AG08396 (cell line): ENCODE measurements around the gene PATJ.
"Not testable (repeated sequence)": the region's sequence is repeated elsewhere in the genome, so short reads cannot be mapped to it uniquely, and the experiment has no call there.

Source experiments
- DNase-seq: peaks from one replicate; pipeline ENCODE4 v3.0.0; 2012; ENCODE audit warnings: low spot score, mixed read lengths

The PATJ gene

GRCh38 chr1:61818992-61819391 lies 76.7 kb downstream of the PATJ start:
- DNase-seq, result no peak

GRCh38 chr1:61819421-61819820 lies 77.1 kb downstream of the PATJ start:
- no peak for DNase-seq

- no peak for DNase-seq
Measured at GRCh38 chr1:61825393-61825792, 83.1 kb downstream of the PATJ start.

- DNase-seq, result no peak
Measured at GRCh38 chr1:61828805-61829204, 86.5 kb downstream of the PATJ start.

- DNase-seq, result no peak
Measured at GRCh38 chr1:61836649-61837048, 94.4 kb downstream of the PATJ start.

GRCh38 chr1:61837607-61838006 lies 95.3 kb downstream of the PATJ start:
- not testable (repeated sequence) for DNase-seq

GRCh38 chr1:61839679-61840078 lies 97.4 kb downstream of the PATJ start:
- DNase-seq, result peak; percentile 28

GRCh38 chr1:61842036-61842435 lies 99.8 kb downstream of the PATJ start:
- no peak for DNase-seq

GRCh38 chr1:61842863-61843514 lies 100.7 kb downstream of the PATJ start:
- no peak for DNase-seq

- DNase-seq, result no peak
Measured at GRCh38 chr1:61844006-61844405, 101.7 kb downstream of the PATJ start.

- not testable (repeated sequence) for DNase-seq
Measured at GRCh38 chr1:61844664-61845063, 102.4 kb downstream of the PATJ start.

GRCh38 chr1:61851235-61851634 lies 109.0 kb downstream of the PATJ start:
- DNase-seq, result no peak

- DNase-seq, result peak; percentile 36
Measured at GRCh38 chr1:61851849-61852669, 109.8 kb downstream of the PATJ start.

- DNase-seq, result no peak
Measured at GRCh38 chr1:61852670-61853015, 110.4 kb downstream of the PATJ start.

GRCh38 chr1:61853583-61853982 lies 111.3 kb downstream of the PATJ start:
- DNase-seq, result peak; percentile 18

GRCh38 chr1:61864489-61864888 lies 122.2 kb downstream of the PATJ start:
- no peak for DNase-seq

- no peak for DNase-seq
Measured at GRCh38 chr1:61865646-61866220, 123.5 kb downstream of the PATJ start.

GRCh38 chr1:61869691-61870109 lies 127.4 kb downstream of the PATJ start:
- DNase-seq, result no peak

GRCh38 chr1:61872206-61872605 lies 129.9 kb downstream of the PATJ start:
- no peak for DNase-seq

GRCh38 chr1:61873581-61873980 lies 131.3 kb downstream of the PATJ start:
- no peak for DNase-seq

- no peak for DNase-seq
Measured at GRCh38 chr1:61873994-61874393, 131.7 kb downstream of the PATJ start.

GRCh38 chr1:61875198-61875597 lies 132.9 kb downstream of the PATJ start:
- no peak for DNase-seq

- not testable (repeated sequence) for DNase-seq
Measured at GRCh38 chr1:61879887-61880474, 137.7 kb downstream of the PATJ start.
